H1 (cell line): Measurements from ENCODE around the gene CXCL14. TPM values are rescaled to one million over a fixed set of nuclear protein-coding genes. Genes with fewer than 3 reads are reported as not detected.

Experiments
- polyA plus RNA-seq, 7 experiments: library from polyadenylated mRNA; depleted of rRNA in 3 of 7; stranded (reverse) in 5 of 7; unstranded in 2 of 7; fragments of >200 nt in 5 of 7; fragments of 200-250 nt in 2 of 7; gene quantifications; 1 replicate in 5 of 7; 2 replicates in 1 of 7; 4 replicates in 1 of 7; pipeline versions ENCODE4 v1.2.1 to v1.2.3, GENCODE V29; 2011 to 2013; ENCODE audit warnings: missing spikeins in 2 of 7, mixed read lengths in 2 of 7
- total RNA-seq: library from RNA; stranded (reverse); fragmentation: NEBNext Ultra II Directional; extraction: Animal tissue kit (Norgen Biotek cat#: 25700); gene quantifications from 2 replicates; pipeline ENCODE4 v1.2.1, GENCODE V29; 2021
- TF ChIP-seq, protein P1 (sequence below): IDR thresholded peaks from 2 replicates; pipeline ENCODE4 v1.6.1; 2012; ENCODE audit warnings: inconsistent platforms
- TF ChIP-seq, protein P2 (sequence below): IDR thresholded peaks from 2 replicates; pipeline ENCODE4 v1.6.1; 2012; ENCODE audit warnings: inconsistent platforms

The CXCL14 gene
- total and polyA plus RNA-seq, 2 of the 8 experiments (the other 6 are each of a cell fraction or from before 2014, with no cell fraction given) = 1.5 to 1.8 TPM

DNA sequence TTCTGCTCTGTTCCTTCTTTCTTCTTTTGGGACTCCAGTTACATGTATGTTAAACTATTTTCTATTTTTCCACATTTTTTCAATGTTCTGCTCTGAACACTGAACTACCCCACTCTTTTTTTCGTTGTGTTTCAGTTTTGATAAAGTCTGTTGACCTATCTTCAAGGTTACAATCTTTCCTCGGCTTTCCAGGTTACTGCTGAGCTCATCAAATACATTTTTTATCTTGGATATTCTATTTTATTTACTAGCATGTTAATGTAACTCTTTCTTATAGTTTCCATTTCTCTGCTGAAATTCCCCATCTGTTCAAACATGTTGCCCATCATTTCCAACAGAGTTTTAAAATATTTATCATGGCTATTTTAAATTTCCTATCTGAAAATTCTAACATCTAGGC is 56.8 kb downstream of the CXCL14 start (continued):
- TF ChIP-seq, protein P1, sequence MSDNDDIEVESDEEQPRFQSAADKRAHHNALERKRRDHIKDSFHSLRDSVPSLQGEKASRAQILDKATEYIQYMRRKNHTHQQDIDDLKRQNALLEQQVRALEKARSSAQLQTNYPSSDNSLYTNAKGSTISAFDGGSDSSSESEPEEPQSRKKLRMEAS = no peak
- TF ChIP-seq, protein P2, sequence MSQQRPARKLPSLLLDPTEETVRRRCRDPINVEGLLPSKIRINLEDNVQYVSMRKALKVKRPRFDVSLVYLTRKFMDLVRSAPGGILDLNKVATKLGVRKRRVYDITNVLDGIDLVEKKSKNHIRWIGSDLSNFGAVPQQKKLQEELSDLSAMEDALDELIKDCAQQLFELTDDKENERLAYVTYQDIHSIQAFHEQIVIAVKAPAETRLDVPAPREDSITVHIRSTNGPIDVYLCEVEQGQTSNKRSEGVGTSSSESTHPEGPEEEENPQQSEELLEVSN = no peak

Other genes starting within 250 kb of the CXCL14 start
- 92.3 and 102 TPM in 2 replicates for gene MACROH2A1, start 179.8 kb downstream of the CXCL14 start, total RNA-seq
- gene MACROH2A1, start 179.8 kb downstream of the CXCL14 start, polyA plus RNA-seq (2011; rRNA removed) = 55.1 and 60.0 TPM in 2 replicates
- not detected in 2 replicates for gene DCANP1, start 131.6 kb downstream of the CXCL14 start, total RNA-seq
- gene DCANP1, start 131.6 kb downstream of the CXCL14 start, polyA plus RNA-seq (2011; rRNA removed) = not detected in 2 replicates
- gene TIFAB, start 126.6 kb downstream of the CXCL14 start, total RNA-seq = not detected in 2 replicates
- gene TIFAB, start 126.6 kb downstream of the CXCL14 start, polyA plus RNA-seq (2011; rRNA removed) = not detected in 2 replicates
- gene NEUROG1, start 43.0 kb downstream of the CXCL14 start, total RNA-seq = not detected in 2 replicates
- not detected in 2 replicates for gene NEUROG1, start 43.0 kb downstream of the CXCL14 start, polyA plus RNA-seq (2011; rRNA removed)